NCI-H2171 (cell line): ENCODE measurements around the gene DDI2.

Experiments
- DNase-seq: peaks from one replicate; lab custom pipeline; 2025; lab: John Stamatoyannopoulos, UW

Gene DDI2

DNA sequence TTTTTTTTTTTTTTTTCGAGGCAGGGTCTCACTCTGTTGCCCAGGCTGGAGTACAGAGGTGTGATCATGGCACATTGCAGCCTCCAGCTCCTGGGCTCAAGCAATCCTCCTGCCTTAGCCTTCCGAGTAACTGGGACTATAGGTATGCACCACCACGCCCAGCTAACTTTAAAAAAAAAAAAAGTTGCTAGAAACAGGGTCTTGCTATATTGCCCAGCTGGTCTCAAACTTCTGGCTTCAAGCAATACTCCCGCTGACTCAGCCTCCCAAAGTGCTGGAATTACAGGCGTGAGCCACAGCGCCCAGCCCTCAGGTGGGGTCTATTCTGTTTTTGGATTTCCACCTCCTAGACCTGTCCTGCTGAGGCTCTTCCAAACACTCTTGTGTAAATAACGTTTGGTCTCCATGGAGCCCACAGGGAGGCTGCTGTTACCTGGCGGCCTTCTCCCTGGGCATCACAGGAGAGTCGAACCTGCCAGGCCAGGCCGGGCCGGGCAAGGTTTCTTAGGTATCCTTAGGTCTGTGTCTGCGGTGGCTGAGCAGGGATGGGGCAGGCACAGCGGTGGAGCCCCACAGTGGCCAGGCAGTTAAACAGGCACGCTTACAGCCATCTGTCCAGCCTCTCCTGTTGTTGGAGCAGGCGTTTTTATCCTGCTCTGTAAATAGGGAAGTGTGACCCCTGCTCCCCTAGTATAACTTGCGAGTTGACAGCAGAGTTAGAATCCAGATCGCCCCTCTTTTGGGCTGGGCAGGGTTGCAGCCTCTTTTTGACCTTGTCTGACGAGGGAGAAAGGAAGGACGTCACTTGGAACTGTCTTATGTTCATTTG lies 85.7 kb downstream of the DDI2 start:
- no peak for DNase-seq

DNA sequence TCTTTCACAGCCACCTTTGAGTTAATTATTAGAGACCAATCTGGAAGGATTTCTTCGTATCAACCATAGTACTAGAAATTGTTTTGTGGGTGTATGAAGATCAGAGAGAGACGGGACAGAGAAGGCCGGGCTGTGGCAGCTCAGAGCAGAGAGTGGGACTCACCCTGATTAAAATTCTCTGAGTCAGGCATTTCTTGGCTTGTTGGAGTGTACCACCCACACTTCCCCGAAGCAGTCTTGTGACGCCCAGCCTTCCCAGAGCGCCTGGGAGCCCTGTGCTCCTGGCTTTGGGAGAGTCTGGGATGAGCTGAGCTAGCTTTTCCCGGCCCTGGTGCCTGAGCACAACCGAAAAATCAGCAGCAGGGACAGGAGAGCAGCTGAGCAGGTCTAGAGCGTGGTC lies 86.3 kb downstream of the DDI2 start:
- DNase-seq, result no peak

DNA sequence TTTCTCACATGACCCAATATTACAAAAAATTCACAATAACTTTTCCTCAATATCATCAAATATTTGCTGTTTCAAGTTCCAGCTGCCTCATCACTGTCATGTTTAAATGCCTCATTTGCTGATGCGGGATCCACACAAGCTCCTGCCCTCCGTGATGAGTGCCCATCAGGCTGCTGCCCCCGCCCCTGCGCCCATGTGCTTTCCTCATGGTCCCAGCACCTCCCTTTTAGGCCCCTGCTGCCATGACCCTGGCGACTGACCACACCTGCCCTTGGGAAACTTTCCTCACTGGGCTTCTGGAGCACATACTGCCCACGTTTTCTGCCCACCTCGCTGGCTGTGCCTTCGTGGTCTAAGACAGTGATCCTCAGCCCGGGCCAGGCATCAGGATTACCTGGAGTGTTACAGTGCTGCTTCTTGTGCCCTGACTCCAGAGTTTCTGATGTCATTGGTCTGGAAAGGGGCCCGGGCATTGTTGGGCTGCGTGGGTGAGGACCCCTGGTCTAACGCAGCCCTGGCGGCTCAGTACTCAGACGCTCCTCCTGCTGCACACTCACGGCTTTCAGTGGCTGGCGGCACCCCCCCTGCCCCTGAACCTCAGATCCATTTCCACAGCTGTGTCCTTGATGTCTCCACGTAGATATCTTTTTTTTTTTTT lies 87.4 kb downstream of the DDI2 start:
- DNase-seq, result no peak

DNA sequence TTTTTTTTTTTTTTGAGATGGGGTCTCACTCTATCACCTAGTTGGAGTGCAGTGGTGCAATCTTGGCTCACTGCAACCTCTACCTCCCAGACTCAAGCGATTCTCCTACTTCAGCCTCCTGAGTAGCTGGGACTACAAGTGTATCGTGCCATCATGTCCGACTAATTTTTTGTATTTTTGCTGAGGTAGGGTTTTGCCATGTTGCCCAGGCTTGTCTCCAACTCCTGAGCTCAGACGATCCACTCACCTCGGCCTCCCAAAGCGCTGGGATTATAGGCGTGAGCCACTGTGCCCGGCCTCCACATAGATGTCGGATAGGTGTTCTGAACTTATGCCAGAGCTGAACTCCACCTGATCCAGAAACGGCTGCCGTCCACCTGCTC lies 87.9 kb downstream of the DDI2 start:
- DNase-seq, result no peak

DNA sequence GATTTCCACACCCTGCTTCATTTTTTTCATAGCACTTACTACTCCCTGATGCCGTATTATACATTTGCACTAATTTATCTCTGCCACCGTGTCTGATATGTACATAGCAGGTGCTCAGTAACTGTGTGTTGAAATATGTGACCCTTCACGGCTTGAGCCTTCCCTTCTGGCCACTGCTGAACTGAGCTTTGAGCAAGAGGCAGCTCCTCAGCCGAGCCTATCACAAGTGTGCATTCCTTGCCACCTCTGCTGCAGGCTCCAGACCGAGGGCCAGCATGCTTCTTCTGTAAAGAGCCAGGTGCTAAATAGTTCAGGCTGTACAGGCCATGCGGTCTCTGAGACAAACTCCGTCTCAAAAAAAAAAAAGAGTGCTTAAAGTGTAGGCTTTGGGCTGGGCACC lies 89.5 kb downstream of the DDI2 start:
- no peak for DNase-seq

DNA sequence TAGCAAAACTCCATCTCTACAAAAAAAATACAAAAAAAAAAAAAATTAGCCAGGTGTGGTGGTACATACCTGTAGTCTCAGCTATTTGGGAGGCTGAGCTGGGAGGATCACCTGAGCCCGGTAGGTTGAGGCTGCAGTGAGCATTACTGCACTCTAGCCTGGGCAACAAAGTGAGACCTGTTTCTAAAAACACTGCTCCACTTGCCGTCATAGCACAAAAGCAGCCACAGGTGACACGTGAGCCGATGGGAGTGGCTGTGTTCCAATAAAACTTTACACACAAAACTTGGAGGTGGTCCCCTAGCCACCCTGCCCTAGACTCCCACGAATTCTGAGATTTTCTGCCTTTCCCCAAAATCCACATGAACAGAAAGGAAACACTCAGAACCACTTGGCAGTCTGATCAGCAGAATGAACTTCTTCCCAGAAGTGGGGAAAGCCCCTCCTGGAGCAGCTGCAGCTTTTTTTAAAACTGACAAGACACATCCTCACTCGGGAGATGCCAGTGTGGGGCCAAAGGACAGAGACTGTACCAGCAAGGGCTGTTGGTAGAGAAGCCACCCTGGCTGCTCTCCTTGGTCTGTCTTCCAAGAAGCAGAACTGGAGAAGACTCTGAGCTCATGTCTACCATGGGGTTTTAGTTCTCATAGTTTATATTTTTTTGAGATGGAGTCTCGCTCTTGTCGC lies 90.1 kb downstream of the DDI2 start:
- no peak for DNase-seq

DNA sequence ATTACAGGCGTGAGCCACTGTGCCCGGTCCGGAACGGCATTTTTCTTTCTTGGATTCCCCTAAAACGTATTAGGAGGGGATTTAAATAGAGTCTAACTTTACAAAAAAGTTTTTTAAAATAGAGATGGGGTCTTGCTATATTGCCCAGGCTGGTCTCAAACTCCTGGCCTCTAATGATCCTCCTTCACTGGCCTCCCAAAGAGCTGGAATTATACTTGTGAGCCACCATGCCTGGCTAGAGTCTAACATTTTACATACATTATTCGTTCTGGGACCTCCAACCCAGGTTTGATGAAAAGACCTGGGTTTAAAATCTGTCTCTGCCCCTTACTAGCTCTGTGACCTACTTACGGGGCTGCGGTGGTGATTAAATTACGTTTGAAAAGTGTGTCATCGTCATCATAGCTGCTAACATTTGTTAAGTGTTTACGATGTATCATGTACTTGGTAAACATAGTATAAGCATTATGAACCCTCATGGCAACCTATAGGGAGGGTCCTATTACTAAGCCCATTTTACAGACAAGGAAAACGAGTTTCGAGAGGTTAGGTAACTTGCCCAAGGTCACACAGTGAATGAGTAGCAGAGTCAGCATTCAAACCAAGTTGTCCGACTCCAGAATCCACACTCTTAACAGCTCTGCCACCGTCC lies 91.4 kb downstream of the DDI2 start:
- DNase-seq, result no peak

DNA sequence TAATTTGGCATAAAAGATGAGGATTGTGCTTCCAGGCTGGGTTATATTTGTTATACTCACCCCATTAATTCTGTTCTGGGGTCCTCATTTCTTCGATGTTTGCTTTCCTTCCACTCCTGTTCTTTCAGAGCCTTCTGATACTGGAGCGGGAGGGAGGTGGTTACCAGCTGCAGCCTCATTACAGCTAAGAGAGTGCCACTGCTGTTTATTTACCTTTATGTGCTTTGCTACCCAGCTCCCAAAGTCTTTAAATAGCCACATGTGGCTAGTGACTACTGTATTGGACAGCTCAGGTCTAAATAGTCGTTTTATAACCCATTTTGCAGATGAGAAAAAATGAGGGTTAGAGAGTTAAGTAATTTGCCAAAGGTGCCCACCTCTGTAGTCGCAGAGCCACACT lies 92.0 kb downstream of the DDI2 start:
- DNase-seq, result no peak

DNA sequence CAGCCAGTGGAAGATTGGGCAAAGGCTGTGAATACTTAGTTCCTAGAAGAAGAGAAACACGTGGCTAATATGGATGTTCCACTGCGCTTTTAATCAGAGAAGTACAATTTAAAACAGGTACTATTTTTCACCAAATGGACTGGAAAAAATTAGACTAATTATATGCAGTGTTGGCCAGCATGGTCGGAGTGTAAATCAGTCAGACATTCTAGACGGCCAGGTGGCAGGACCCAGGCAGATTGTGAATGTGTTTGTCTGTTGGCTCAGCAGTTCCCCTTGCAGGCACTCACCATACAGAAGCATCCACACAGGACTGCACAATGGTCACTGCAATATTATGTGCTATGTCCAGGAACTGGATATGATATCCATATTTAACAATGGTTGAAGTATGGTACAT lies 94.9 kb downstream of the DDI2 start:
- DNase-seq, result no peak

DNA sequence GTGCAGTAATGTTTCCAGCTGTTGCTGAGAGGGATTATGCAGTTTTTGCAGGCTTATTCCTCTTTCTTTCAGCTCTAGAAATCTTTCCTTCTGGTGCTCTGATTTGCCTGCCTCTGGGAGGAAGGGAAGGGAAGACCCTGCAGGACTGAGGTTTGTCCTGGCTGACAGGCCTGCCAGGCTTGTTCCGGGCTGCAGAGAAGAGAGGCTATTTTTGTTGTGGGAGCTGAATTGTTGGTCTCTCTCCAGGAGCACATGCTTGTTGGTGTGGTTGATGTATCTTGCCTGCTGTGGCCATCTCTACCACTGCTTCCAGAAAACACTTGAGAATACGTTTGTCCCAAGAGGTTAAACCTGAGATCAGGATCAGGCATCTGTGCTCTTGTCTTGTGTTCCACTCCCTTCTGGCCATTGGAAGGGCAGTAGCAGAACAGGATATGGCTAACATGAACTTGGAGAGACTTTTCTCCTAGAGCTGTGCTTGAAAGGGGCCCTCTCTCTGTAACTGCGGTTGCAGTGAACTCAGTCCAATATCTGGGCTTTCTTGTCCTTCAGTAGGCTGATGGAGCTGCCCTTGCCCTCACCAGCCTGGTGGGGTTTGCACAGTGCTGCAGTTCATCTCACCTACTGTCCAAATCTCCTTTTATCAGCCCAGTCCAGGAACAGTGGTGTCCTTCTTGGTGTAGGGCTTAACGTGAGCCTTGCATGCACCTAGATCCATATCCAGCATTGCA lies 97.3 kb downstream of the DDI2 start:
- DNase-seq, result no peak

DNA sequence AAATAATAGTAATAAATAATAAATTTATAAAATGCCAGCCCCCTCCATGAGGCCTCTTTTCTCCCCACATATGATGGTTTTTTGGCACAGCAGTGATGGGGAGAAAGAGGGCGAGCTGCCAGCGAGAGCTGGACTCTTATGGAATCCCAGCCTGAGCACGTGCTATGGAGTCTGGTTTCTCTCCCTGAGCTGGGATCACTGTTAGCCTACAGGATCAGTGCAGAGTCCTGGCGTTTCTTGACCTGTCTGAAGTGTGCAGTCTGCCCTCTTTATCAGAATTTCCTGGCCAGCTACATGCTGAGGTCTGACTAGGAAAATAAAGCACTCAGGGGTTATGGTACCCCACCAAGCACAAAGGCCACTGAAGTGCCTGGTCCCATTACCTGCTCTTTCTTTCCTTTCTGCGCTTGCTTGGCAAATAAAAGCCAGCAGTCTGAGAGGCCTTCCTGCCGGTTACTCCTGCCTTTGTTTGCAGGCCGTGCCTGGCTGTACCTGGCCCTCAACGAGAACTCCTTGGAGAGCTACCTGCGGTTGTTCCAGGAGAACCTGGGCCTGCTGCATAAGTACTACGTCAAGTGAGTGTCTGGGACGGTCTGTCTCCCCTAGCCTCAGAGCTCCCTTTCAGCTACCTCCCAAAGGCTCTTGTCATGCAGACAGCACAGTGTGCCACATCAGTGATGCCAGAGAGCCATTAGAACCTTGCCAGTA lies 100.3 kb downstream of the DDI2 start:
- DNase-seq, result no peak

DNA sequence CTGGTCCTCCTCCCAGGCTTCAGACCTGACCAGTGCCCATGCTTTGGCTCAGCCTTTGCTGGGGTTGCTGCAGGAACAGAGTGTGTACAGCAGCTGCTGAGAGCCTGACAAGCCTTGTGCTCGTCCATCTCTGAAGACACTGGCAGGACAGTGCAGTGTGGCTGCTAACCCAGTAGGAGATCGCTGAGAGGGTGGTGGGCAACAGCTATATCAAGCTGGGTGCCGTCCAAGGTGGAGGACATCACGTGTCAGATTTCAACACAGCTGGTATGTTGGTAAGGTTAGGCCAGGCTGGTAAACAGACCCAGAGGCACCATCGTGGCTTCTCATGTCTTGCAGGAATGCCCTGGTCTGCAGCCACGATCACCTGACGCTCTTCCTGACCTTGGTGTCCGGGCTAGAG lies 100.9 kb downstream of the DDI2 start:
- DNase-seq, result no peak
